ENCODE measurements around the gene INTS12. TPM values are rescaled to one million over a fixed set of nuclear protein-coding genes. Genes with fewer than 3 reads are reported as not detected.
A peak's percentile ranks its signal among the peaks of the same experiment; 100 is the strongest.

INTS12 gene
- total RNA-seq, 5 donors from 2014 or later (not counting 1 experiment from before 2014, with no cell fraction given) = 14.5 to 23.8 (median 17.3) TPM

- no peak overlapping the region for H3K27ac Mint-ChIP-seq
- no CpG with 5 or more reads among the region's 5 CpGs for WGBS (ENCODE audit: insufficient coverage)
- no peaks in the 10 kb centered on the region for H3K27me3 Mint-ChIP-seq
- Histone ChIP-seq H3K36me3 (ENCODE audit: control insufficient read depth in 2 of 2, extremely low read depth in 1 of 2, insufficient read depth in 1 of 2, low read length in 1 of 2) (peaks cover 0 to under 1% of the 10 kb centered on the region in 2 donors), H3K9me3 (no peaks in the 10 kb centered on the region), H3K4me1 (ENCODE audit: control insufficient read depth in 1 of 2, extremely low read depth in 1 of 2, insufficient read depth in 2 of 2, low read length in 2 of 2) (peaks cover 1 to 8% of the 10 kb centered on the region in 2 experiments), H3K4me3 (ENCODE audit: control insufficient read depth in 1 of 2, extremely low read depth in 1 of 2, low read length in 1 of 2) (no peak overlapping the region), H3K27ac (ENCODE audit: low read length) (no peak overlapping the region), H3K27me3 (replicated peaks in 1 of 2; ENCODE audit: control insufficient read depth in 2 of 2, extremely low read depth in 1 of 2, insufficient read depth in 2 of 2, low read length in 1 of 2) (no peaks in the 10 kb centered on the region)
- no peak for ATAC-seq (replicated peaks in 1 of 4)
- POLR2A ChIA-PET = interaction anchor here in 1 of 2 donors (0.7 kb wide), 1 partner anchor 1022 kb away, joined by 3 read pairs; no protein-coding TSS in a partner anchor
- no peaks in the 10 kb centered on the region for H3K36me3 Mint-ChIP-seq
- H3K9me3 Mint-ChIP-seq = no peaks in the 10 kb centered on the region
- no peak overlapping the region for H3K4me3 Mint-ChIP-seq
- CTCF ChIA-PET = interaction anchor here (1.0 to 1.2 kb wide), 3 partner anchors 13 to 573 kb away, joined by 3 read pairs; no protein-coding TSS in a partner anchor
- DNase-seq = no peak
- H3K4me1 Mint-ChIP-seq = peaks cover 5 to 10% (median 8%) of the 10 kb centered on the region in 3 donors
Observed at GRCh38 chr4:105714071-105714521, 5.6 kb upstream of the INTS12 start.

- DNase-seq (no peak), ATAC-seq (replicated peaks in 1 of 4) (no peak)
- H3K4me1 Mint-ChIP-seq = peaks cover 8 to 14% (median 14%) of the 10 kb centered on the region in 3 donors
- Histone ChIP-seq H3K9me3 (no peaks in the 10 kb centered on the region), H3K27ac (ENCODE audit: low read length) (no peak overlapping the region), H3K36me3 (ENCODE audit: control insufficient read depth in 2 of 2, extremely low read depth in 1 of 2, insufficient read depth in 1 of 2, low read length in 1 of 2) (no peaks in the 10 kb centered on the region), H3K4me1 (ENCODE audit: control insufficient read depth in 1 of 2, extremely low read depth in 1 of 2, insufficient read depth in 2 of 2, low read length in 2 of 2) (peaks cover 3 to 11% of the 10 kb centered on the region in 2 experiments), H3K27me3 (replicated peaks in 1 of 2; ENCODE audit: control insufficient read depth in 2 of 2, extremely low read depth in 1 of 2, insufficient read depth in 2 of 2, low read length in 1 of 2) (no peaks in the 10 kb centered on the region), H3K4me3 (ENCODE audit: control insufficient read depth in 1 of 2, extremely low read depth in 1 of 2, low read length in 1 of 2) (no peak overlapping the region)
- WGBS (ENCODE audit: insufficient coverage) = 92% methylated on average over 2 of the region's 2 CpGs
- POLR2A ChIA-PET = no interaction called here
- H3K36me3 Mint-ChIP-seq = no peaks in the 10 kb centered on the region
- H3K27ac Mint-ChIP-seq = no peak overlapping the region
- H3K27me3 Mint-ChIP-seq = no peaks in the 10 kb centered on the region
- H3K4me3 Mint-ChIP-seq = no peak overlapping the region
- no peaks in the 10 kb centered on the region for H3K9me3 Mint-ChIP-seq
- CTCF ChIA-PET = no interaction called here
Observed at GRCh38 chr4:105712766-105713165, 4.3 kb upstream of the INTS12 start.

GRCh38 chr4:105710678-105711077 is 2.2 kb upstream of the INTS12 start:
- Mint-ChIP-seq H3K27me3 (no peaks in the 10 kb centered on the region), H3K36me3 (no peaks in the 10 kb centered on the region), H3K4me1 (peaks cover 29 to 30% (median 29%) of the 10 kb centered on the region in 3 donors), H3K27ac (no peak overlapping the region), H3K9me3 (no peaks in the 10 kb centered on the region), H3K4me3 (no peak overlapping the region)
- H3K36me3 ChIP-seq (ENCODE audit: control insufficient read depth in 2 of 2, extremely low read depth in 1 of 2, insufficient read depth in 1 of 2, low read length in 1 of 2) = no peaks in the 10 kb centered on the region
- H3K27me3 ChIP-seq (replicated peaks in 1 of 2; ENCODE audit: control insufficient read depth in 2 of 2, extremely low read depth in 1 of 2, insufficient read depth in 2 of 2, low read length in 1 of 2) = no peaks in the 10 kb centered on the region
- ATAC-seq (replicated peaks in 1 of 4) (no peak), DNase-seq (no peak)
- ChIA-PET POLR2A (interaction anchor here in 1 of 2 donors (0.6 kb wide), 1 partner anchor 9 kb away, joined by 3 read pairs; no protein-coding TSS in a partner anchor), CTCF (interaction anchor here in 1 of 2 donors (2.2 kb wide), 1 partner anchor 237 kb away, joined by 12 read pairs; the partner anchor contains the start of gene PPA2)
- no peak overlapping the region for H3K4me3 ChIP-seq (ENCODE audit: control insufficient read depth in 1 of 2, extremely low read depth in 1 of 2, low read length in 1 of 2)
- H3K4me1 ChIP-seq (ENCODE audit: control insufficient read depth in 1 of 2, extremely low read depth in 1 of 2, insufficient read depth in 2 of 2, low read length in 2 of 2) = peaks cover 3 to 16% of the 10 kb centered on the region in 2 experiments
- 100% methylated on average over 3 of the region's 6 CpGs for WGBS (ENCODE audit: insufficient coverage)
- no peak overlapping the region for H3K27ac ChIP-seq (ENCODE audit: low read length)
- no peaks in the 10 kb centered on the region for H3K9me3 ChIP-seq

- H3K27me3 ChIP-seq (replicated peaks in 1 of 2; ENCODE audit: control insufficient read depth in 2 of 2, extremely low read depth in 1 of 2, insufficient read depth in 2 of 2, low read length in 1 of 2) = no peaks in the 10 kb centered on the region
- H3K9me3 ChIP-seq = no peaks in the 10 kb centered on the region
- DNase-seq (no peak), ATAC-seq (replicated peaks in 1 of 4) (no peak)
- H3K4me3 ChIP-seq (ENCODE audit: control insufficient read depth in 1 of 2, extremely low read depth in 1 of 2, low read length in 1 of 2) = no peak overlapping the region
- no peak overlapping the region for H3K27ac Mint-ChIP-seq
- H3K27me3 Mint-ChIP-seq = no peaks in the 10 kb centered on the region
- peaks cover 31 to 33% (median 32%) of the 10 kb centered on the region in 3 donors for H3K4me1 Mint-ChIP-seq
- H3K4me1 ChIP-seq (ENCODE audit: control insufficient read depth in 1 of 2, extremely low read depth in 1 of 2, insufficient read depth in 2 of 2, low read length in 2 of 2) = peaks cover 3 to 16% of the 10 kb centered on the region in 2 experiments
- no peak overlapping the region for H3K27ac ChIP-seq (ENCODE audit: low read length)
- H3K9me3 Mint-ChIP-seq = no peaks in the 10 kb centered on the region
- H3K36me3 Mint-ChIP-seq = no peaks in the 10 kb centered on the region
- 100% methylated on average over 3 of the region's 16 CpGs for WGBS (ENCODE audit: insufficient coverage)
- CTCF ChIA-PET = interaction anchor here (0.7 to 2.2 kb wide), 2 partner anchors 9 to 236 kb away, joined by 6 to 12 read pairs; partner anchors contain the start of gene PPA2 (in 1 of the 2)
- H3K36me3 ChIP-seq (ENCODE audit: control insufficient read depth in 2 of 2, extremely low read depth in 1 of 2, insufficient read depth in 1 of 2, low read length in 1 of 2) = no peaks in the 10 kb centered on the region
- POLR2A ChIA-PET = interaction anchor here (0.6 to 0.7 kb wide), 3 partner anchors 9 to 36 kb away, joined by 3 to 16 read pairs (median 7); no protein-coding TSS in a partner anchor
- peak overlapping the region; percentile 91 to 99 (median 99) for H3K4me3 Mint-ChIP-seq
Observed at GRCh38 chr4:105710012-105710600, 1.6 kb upstream of the INTS12 start.

- Mint-ChIP-seq H3K27me3 (no peaks in the 10 kb centered on the region), H3K36me3 (no peaks in the 10 kb centered on the region), H3K27ac (peak overlapping the region; percentile 65 to 78), H3K4me3 (peak overlapping the region; percentile 91 to 99 (median 99)), H3K9me3 (no peaks in the 10 kb centered on the region), H3K4me1 (peaks cover 31 to 33% (median 31%) of the 10 kb centered on the region in 3 donors)
- H3K4me1 ChIP-seq (ENCODE audit: control insufficient read depth in 1 of 2, extremely low read depth in 1 of 2, insufficient read depth in 2 of 2, low read length in 2 of 2) = peaks cover 3 to 16% of the 10 kb centered on the region in 2 experiments
- H3K36me3 ChIP-seq (ENCODE audit: control insufficient read depth in 2 of 2, extremely low read depth in 1 of 2, insufficient read depth in 1 of 2, low read length in 1 of 2) = no peaks in the 10 kb centered on the region
- POLR2A ChIA-PET = no interaction called here
- H3K27me3 ChIP-seq (replicated peaks in 1 of 2; ENCODE audit: control insufficient read depth in 2 of 2, extremely low read depth in 1 of 2, insufficient read depth in 2 of 2, low read length in 1 of 2) = no peaks in the 10 kb centered on the region
- peak overlapping the region; percentile 52 for H3K27ac ChIP-seq (ENCODE audit: low read length)
- WGBS (ENCODE audit: insufficient coverage) = 0% methylated on average over 3 of the region's 11 CpGs
- peak; percentile 25 to 29 (median 28) for ATAC-seq (replicated peaks in 1 of 4)
- peak overlapping the region; percentile 86 to 96 for H3K4me3 ChIP-seq (ENCODE audit: control insufficient read depth in 1 of 2, extremely low read depth in 1 of 2, low read length in 1 of 2)
- H3K9me3 ChIP-seq = no peaks in the 10 kb centered on the region
- CTCF ChIA-PET = interaction anchor here in 1 of 2 donors (0.6 kb wide), 1 partner anchor 238 kb away, joined by 3 read pairs; no protein-coding TSS in a partner anchor
- peak in 9 of 35 experiments; percentile 0 to 32 (median 2) for DNase-seq
Observed at GRCh38 chr4:105709081-105709450, 577 bp upstream of the INTS12 start.

- Mint-ChIP-seq H3K4me3 (peak overlapping the region; percentile 91 to 99 (median 99)), H3K4me1 (peaks cover 29 to 33% (median 31%) of the 10 kb centered on the region in 3 donors), H3K27ac (peak overlapping the region; percentile 94 to 98), H3K36me3 (no peaks in the 10 kb centered on the region), H3K9me3 (no peaks in the 10 kb centered on the region), H3K27me3 (no peaks in the 10 kb centered on the region)
- peaks cover 3 to 16% of the 10 kb centered on the region in 2 experiments for H3K4me1 ChIP-seq (ENCODE audit: control insufficient read depth in 1 of 2, extremely low read depth in 1 of 2, insufficient read depth in 2 of 2, low read length in 2 of 2)
- no peaks in the 10 kb centered on the region for H3K9me3 ChIP-seq
- H3K27ac ChIP-seq (ENCODE audit: low read length) = peak overlapping the region; percentile 52
- peak overlapping the region; percentile 86 to 96 for H3K4me3 ChIP-seq (ENCODE audit: control insufficient read depth in 1 of 2, extremely low read depth in 1 of 2, low read length in 1 of 2)
- no peaks in the 10 kb centered on the region for H3K36me3 ChIP-seq (ENCODE audit: control insufficient read depth in 2 of 2, extremely low read depth in 1 of 2, insufficient read depth in 1 of 2, low read length in 1 of 2)
- DNase-seq (peak in 1 of 35 experiments; percentile 28), ATAC-seq (replicated peaks in 1 of 4) (no peak)
- POLR2A ChIA-PET = interaction anchor here in 1 of 2 donors (0.8 to 1.1 kb wide), 2 partner anchors 12 to 563 kb away, joined by 3 read pairs; no protein-coding TSS in a partner anchor
- CTCF ChIA-PET = interaction anchor here (0.6 to 2.1 kb wide), 3 partner anchors 52 to 535 kb away, joined by 7 to 11 read pairs (median 8); partner anchors contain the start of gene PPA2 (in 1 of the 2)
- WGBS (ENCODE audit: insufficient coverage) = 10% methylated on average over 2 of the region's 7 CpGs
- no peaks in the 10 kb centered on the region for H3K27me3 ChIP-seq (replicated peaks in 1 of 2; ENCODE audit: control insufficient read depth in 2 of 2, extremely low read depth in 1 of 2, insufficient read depth in 2 of 2, low read length in 1 of 2)
Observed at GRCh38 chr4:105707782-105708180, 708 bp downstream of the INTS12 start.
